Measurements from ENCODE around the gene FBXW7.

FBXW7 gene

DNA sequence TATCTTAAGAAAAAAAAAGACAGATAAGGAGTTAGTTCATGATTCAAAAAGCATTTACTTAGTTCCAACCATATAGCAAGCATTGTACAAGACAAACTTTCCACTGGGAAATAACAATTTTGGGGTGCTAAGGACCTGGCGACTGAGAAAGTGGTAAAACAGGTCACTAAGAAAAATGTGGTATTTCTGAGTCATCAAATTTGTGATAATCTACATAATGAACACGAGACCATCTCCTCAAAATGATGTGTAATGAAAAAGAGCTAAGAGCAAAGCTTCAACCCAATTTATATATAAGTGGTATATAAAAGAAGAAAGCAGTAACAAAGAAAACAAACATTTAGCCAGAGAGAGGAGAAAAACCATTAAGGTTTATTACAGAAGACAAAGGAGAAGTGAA, 72.3 kb downstream of the FBXW7 start:
- TF ChIP-seq ZNF70 (CRISPR knock-in tag; IDR thresholded peaks at IDR 0.05) (no peak), ZFP30 (CRISPR knock-in tag; IDR thresholded peaks at IDR 0.05) (no peak)
- TF ChIP-seq, protein P1, sequence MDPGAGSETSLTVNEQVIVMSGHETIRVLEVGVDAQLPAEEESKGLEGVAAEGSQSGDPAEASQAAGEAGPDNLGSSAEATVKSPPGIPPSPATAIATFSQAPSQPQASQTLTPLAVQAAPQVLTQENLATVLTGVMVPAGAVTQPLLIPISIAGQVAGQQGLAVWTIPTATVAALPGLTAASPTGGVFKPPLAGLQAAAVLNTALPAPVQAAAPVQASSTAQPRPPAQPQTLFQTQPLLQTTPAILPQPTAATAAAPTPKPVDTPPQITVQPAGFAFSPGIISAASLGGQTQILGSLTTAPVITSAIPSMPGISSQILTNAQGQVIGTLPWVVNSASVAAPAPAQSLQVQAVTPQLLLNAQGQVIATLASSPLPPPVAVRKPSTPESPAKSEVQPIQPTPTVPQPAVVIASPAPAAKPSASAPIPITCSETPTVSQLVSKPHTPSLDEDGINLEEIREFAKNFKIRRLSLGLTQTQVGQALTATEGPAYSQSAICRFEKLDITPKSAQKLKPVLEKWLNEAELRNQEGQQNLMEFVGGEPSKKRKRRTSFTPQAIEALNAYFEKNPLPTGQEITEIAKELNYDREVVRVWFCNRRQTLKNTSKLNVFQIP (CRISPR knock-in tag; IDR thresholded peaks at IDR 0.05; ENCODE audit: borderline replicate concordance, low read depth): no peak
- ATAC-seq: no peak

DNA sequence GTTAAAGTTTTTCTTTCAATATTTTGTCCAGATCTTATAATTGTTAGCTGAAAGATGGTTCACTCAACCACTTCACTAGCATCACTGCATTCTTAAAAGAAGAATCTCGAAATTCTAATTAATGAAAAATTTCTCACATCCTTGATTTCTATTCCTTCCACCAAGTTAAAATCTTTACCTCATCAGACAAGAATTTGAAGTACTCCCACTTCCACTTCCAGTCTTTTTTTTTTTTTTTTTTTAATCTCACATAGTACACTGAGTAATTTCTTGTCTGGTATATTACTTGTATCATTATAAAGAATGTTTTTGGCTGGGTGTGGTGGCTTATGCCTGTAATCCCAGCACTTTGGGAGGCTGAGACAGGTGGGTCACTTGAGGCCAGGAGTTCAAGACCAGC, 73.2 kb downstream of the FBXW7 start:
- no peak for ATAC-seq
- TF ChIP-seq ESRRG (CRISPR knock-in tag; IDR thresholded peaks at IDR 0.05) (no peak), RARB (CRISPR knock-in tag; IDR thresholded peaks at IDR 0.05) (no peak), ARNTL (CRISPR knock-in tag; IDR thresholded peaks at IDR 0.05; ENCODE audit: borderline replicate concordance, low read depth) (no peak), BACH2 (CRISPR knock-in tag; IDR thresholded peaks at IDR 0.05; ENCODE audit: borderline replicate concordance) (no peak), TOX (CRISPR knock-in tag; IDR thresholded peaks at IDR 0.05; ENCODE audit: borderline replicate concordance) (no peak), ISL1 (CRISPR knock-in tag; IDR thresholded peaks at IDR 0.05) (no peak), ZFP3 (CRISPR knock-in tag; IDR thresholded peaks at IDR 0.05) (no peak), OSR1 (CRISPR knock-in tag; IDR thresholded peaks at IDR 0.05) (no peak), GLIS3 (CRISPR knock-in tag; IDR thresholded peaks at IDR 0.05) (no peak)
- TF ChIP-seq, protein P2, sequence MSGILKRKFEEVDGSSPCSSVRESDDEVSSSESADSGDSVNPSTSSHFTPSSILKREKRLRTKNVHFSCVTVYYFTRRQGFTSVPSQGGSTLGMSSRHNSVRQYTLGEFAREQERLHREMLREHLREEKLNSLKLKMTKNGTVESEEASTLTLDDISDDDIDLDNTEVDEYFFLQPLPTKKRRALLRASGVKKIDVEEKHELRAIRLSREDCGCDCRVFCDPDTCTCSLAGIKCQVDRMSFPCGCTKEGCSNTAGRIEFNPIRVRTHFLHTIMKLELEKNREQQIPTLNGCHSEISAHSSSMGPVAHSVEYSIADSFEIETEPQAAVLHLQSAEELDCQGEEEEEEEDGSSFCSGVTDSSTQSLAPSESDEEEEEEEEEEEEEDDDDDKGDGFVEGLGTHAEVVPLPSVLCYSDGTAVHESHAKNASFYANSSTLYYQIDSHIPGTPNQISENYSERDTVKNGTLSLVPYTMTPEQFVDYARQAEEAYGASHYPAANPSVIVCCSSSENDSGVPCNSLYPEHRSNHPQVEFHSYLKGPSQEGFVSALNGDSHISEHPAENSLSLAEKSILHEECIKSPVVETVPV (CRISPR knock-in tag; IDR thresholded peaks at IDR 0.05): no peak

DNA sequence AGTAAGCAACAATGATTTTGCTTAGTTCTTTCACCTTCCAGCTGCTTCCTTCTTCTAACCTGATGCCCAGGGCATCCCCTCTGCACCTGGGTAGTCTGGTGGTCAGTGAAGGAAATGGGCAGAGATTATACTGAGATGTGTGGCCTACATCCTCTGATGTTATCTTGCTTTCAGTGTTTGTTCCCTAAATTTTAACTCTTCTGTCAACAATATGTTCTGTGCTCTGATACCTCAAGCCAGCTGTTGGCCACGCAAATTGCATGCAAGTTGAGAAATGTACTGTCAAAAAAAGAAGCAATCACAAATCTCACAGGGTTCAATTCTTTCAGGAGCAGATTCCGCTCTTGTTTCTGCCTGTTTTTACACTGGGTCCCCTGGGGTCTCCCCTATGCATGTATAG, 73.8 kb downstream of the FBXW7 start:
- TF ChIP-seq BACH2 (CRISPR knock-in tag; IDR thresholded peaks at IDR 0.05; ENCODE audit: borderline replicate concordance) (no peak), GLIS3 (CRISPR knock-in tag; IDR thresholded peaks at IDR 0.05) (no peak), ZC3H10 (CRISPR knock-in tag; IDR thresholded peaks at IDR 0.05) (no peak), SNAI2 (CRISPR knock-in tag; IDR thresholded peaks at IDR 0.05) (no peak), ISL1 (CRISPR knock-in tag; IDR thresholded peaks at IDR 0.05) (no peak), ZFP30 (CRISPR knock-in tag; IDR thresholded peaks at IDR 0.05) (no peak), TCF4 (CRISPR knock-in tag; IDR thresholded peaks at IDR 0.05; ENCODE audit: borderline replicate concordance) (no peak), ZFP3 (CRISPR knock-in tag; IDR thresholded peaks at IDR 0.05) (no peak)
- TF ChIP-seq, protein P3, sequence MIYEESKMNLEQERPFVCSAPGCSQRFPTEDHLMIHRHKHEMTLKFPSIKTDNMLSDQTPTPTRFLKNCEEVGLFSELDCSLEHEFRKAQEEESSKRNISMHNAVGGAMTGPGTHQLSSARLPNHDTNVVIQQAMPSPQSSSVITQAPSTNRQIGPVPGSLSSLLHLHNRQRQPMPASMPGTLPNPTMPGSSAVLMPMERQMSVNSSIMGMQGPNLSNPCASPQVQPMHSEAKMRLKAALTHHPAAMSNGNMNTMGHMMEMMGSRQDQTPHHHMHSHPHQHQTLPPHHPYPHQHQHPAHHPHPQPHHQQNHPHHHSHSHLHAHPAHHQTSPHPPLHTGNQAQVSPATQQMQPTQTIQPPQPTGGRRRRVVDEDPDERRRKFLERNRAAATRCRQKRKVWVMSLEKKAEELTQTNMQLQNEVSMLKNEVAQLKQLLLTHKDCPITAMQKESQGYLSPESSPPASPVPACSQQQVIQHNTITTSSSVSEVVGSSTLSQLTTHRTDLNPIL (CRISPR knock-in tag; IDR thresholded peaks at IDR 0.05; ENCODE audit: low read depth): no peak
- no peak for ATAC-seq

DNA sequence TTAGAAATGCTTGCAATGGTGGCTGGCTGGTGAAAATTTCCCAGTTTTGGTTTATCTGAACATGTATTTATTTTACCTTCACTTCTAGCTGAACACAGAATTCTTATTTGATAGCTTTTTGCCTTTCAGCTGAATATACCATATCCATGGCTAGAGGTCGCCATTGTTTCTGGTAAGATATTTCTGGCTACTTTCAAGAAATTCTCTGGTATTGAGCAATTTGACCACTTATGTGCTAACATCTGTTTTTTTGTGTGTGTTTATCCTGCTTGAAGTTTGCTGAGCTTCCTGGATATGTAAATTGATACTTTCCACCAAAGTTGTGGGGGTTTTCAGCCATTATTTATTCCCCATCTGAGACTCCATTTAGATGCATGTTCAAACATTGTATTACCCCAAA, 75.4 kb downstream of the FBXW7 start:
- no peak for ATAC-seq

DNA sequence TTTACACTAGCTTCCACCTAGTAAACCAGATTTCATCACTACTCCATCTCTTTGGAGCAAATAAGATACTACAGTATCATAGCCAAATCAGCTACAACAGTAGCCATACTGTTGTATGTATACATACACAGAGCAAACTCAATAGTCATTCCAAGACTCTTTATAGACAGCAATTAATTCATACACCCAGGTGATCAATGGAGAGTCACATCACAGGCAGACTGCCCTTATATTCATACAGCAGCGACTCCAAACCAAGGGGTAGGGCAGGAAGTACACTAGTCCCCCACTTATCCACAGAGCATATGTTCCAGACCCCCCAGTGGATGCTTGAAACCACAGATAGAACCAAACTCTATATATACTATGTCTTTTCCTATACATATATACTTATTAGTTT, 76.6 kb downstream of the FBXW7 start:
- no peak for ATAC-seq

More for the DNA sequence above, 75.4 kb downstream of the FBXW7 start:
- no peak for TF ChIP-seq ARNTL (CRISPR knock-in tag; IDR thresholded peaks at IDR 0.05; ENCODE audit: borderline replicate concordance, low read depth)
- no peak for TF ChIP-seq CSDC2 (CRISPR knock-in tag; IDR thresholded peaks at IDR 0.05)
- no peak for TF ChIP-seq ZNF70 (CRISPR knock-in tag; IDR thresholded peaks at IDR 0.05)
- no peak for TF ChIP-seq ISL1 (CRISPR knock-in tag; IDR thresholded peaks at IDR 0.05)
- no peak for TF ChIP-seq PPARA (CRISPR knock-in tag; IDR thresholded peaks at IDR 0.05; ENCODE audit: borderline replicate concordance)
- TF ChIP-seq, protein P4, sequence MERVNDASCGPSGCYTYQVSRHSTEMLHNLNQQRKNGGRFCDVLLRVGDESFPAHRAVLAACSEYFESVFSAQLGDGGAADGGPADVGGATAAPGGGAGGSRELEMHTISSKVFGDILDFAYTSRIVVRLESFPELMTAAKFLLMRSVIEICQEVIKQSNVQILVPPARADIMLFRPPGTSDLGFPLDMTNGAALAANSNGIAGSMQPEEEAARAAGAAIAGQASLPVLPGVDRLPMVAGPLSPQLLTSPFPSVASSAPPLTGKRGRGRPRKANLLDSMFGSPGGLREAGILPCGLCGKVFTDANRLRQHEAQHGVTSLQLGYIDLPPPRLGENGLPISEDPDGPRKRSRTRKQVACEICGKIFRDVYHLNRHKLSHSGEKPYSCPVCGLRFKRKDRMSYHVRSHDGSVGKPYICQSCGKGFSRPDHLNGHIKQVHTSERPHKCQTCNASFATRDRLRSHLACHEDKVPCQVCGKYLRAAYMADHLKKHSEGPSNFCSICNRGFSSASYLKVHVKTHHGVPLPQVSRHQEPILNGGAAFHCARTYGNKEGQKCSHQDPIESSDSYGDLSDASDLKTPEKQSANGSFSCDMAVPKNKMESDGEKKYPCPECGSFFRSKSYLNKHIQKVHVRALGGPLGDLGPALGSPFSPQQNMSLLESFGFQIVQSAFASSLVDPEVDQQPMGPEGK (CRISPR knock-in tag; IDR thresholded peaks at IDR 0.05; ENCODE audit: borderline replicate concordance): no peak
- TF ChIP-seq ZNF8 (CRISPR knock-in tag; IDR thresholded peaks at IDR 0.05): no peak
- TF ChIP-seq ZC3H10 (CRISPR knock-in tag; IDR thresholded peaks at IDR 0.05): no peak

More for the DNA sequence above, 76.6 kb downstream of the FBXW7 start:
- no peak for TF ChIP-seq CSDC2 (CRISPR knock-in tag; IDR thresholded peaks at IDR 0.05)
- no peak for TF ChIP-seq ZNF8 (CRISPR knock-in tag; IDR thresholded peaks at IDR 0.05)
- TF ChIP-seq ZFP30 (CRISPR knock-in tag; IDR thresholded peaks at IDR 0.05): no peak
- TF ChIP-seq, protein P3 (CRISPR knock-in tag; IDR thresholded peaks at IDR 0.05; ENCODE audit: low read depth): no peak
- TF ChIP-seq ARNTL (CRISPR knock-in tag; IDR thresholded peaks at IDR 0.05; ENCODE audit: borderline replicate concordance, low read depth): no peak
- TF ChIP-seq, protein P2 (CRISPR knock-in tag; IDR thresholded peaks at IDR 0.05): no peak
- no peak for TF ChIP-seq BACH2 (CRISPR knock-in tag; IDR thresholded peaks at IDR 0.05; ENCODE audit: borderline replicate concordance)
- no peak for TF ChIP-seq ZC3H10 (CRISPR knock-in tag; IDR thresholded peaks at IDR 0.05)
- no peak for TF ChIP-seq TOX (CRISPR knock-in tag; IDR thresholded peaks at IDR 0.05; ENCODE audit: borderline replicate concordance)
- no peak for TF ChIP-seq GLIS3 (CRISPR knock-in tag; IDR thresholded peaks at IDR 0.05)
